Smooth muscle cell (in vitro differentiated cells): ENCODE results near the gene RFX2. TPM values are rescaled to one million over a fixed set of nuclear protein-coding genes. Genes with fewer than 3 reads are reported as not detected.
"Not testable (repeated sequence)": the region's sequence is repeated elsewhere in the genome, so short reads cannot be mapped to it uniquely, and the experiment has no call there.

ENCODE experiments used
- DNase-seq: peaks from one replicate; lab custom pipeline; 2025; ENCODE audit not compliant: unreplicated experiment; lab: John Stamatoyannopoulos, UW
- H2AFZ ChIP-seq: fragments of 200-600 bp; sonication (generic); 2 replicates; pipeline ENCODE4 v1.6.0; 2016; ENCODE audit warnings: antibody characterized with exemption, low read depth, mild to moderate bottlenecking
- H3F3A ChIP-seq: fragments of 200-600 bp; sonication (generic); 2 replicates; pipeline ENCODE4 v1.6.0; 2017; ENCODE audit warnings: antibody characterized with exemption, low read depth
- H3K27ac ChIP-seq: fragments of 200-600 bp; sonication (generic); 2 replicates; pipeline ENCODE4 v1.5.1; 2016; ENCODE audit warnings: low read depth, mild to moderate bottlenecking
- H3K27me3 ChIP-seq: fragments of 200-600 bp; sonication (generic); 2 replicates; pipeline ENCODE4 v1.6.1; 2016; ENCODE audit warnings: low read depth, mild to moderate bottlenecking
- H3K36me3 ChIP-seq: fragments of 200-600 bp; sonication (generic); 2 replicates; pipeline ENCODE4 v1.5.1; 2016; ENCODE audit warnings: low read depth
- H3K4me1 ChIP-seq: fragments of 200-600 bp; sonication (generic); 2 replicates; pipeline ENCODE4 v1.5.1; 2016; ENCODE audit warnings: low read depth
- H3K4me2 ChIP-seq: fragments of 200-600 bp; sonication (generic); 2 replicates; pipeline ENCODE4 v1.6.0; 2016; ENCODE audit warnings: mild to moderate bottlenecking
- H3K4me3 ChIP-seq: fragments of 200-600 bp; sonication (generic); 2 replicates; pipeline ENCODE4 v1.5.1; 2016; ENCODE audit warnings: mild to moderate bottlenecking
- H3K79me2 ChIP-seq: fragments of 200-600 bp; sonication (generic); 2 replicates; pipeline ENCODE4 v1.6.0; 2016; ENCODE audit warnings: low read depth, mild to moderate bottlenecking
- H3K9ac ChIP-seq: fragments of 200-600 bp; sonication (generic); 2 replicates; pipeline ENCODE4 v1.6.0; 2016; ENCODE audit warnings: low read depth
- H3K9me3 ChIP-seq: fragments of 200-600 bp; sonication (generic); replicated peaks from 2 replicates; pipeline ENCODE4 v1.5.1; 2016; ENCODE audit warnings: low read depth
- H4K20me1 ChIP-seq: fragments of 200-600 bp; sonication (generic); 2 replicates; pipeline ENCODE4 v1.6.0; 2016; ENCODE audit warnings: low read depth
- WGBS: methylation state at CpG from one replicate; pipeline ENCODE4 v1.1.7; 2016; ENCODE audit warnings: low lambda C conversion rate; 5-methylcytosine and 5-hydroxymethylcytosine counted together
- polyA plus RNA-seq: library from polyadenylated mRNA; unstranded; fragments of >200 nt; fragmentation: Nextera tagmentation; extraction: Ambion mirVana; gene quantifications from 2 replicates; pipeline ENCODE4 v1.2.1, GENCODE V29; 2016
- total RNA-seq: library from RNA; depleted of rRNA; stranded (reverse); fragments of >200 nt; gene quantifications from 2 replicates; pipeline ENCODE4 v1.2.3, GENCODE V29; 2014
- TF ChIP-seq, protein P1 (sequence below): fragments of 200-600 bp; sonication (generic); IDR thresholded peaks from 2 replicates; pipeline ENCODE4 v1.5.1; 2017; ENCODE audit warnings: borderline replicate concordance, mild to moderate bottlenecking, antibody characterized with exemption; ENCODE audit not compliant: insufficient read depth, poor library complexity, severe bottlenecking

Gene RFX2
- total and polyA plus RNA-seq, 2 experiments from 2014 or later, result 4.7 to 7.5 TPM

DNA sequence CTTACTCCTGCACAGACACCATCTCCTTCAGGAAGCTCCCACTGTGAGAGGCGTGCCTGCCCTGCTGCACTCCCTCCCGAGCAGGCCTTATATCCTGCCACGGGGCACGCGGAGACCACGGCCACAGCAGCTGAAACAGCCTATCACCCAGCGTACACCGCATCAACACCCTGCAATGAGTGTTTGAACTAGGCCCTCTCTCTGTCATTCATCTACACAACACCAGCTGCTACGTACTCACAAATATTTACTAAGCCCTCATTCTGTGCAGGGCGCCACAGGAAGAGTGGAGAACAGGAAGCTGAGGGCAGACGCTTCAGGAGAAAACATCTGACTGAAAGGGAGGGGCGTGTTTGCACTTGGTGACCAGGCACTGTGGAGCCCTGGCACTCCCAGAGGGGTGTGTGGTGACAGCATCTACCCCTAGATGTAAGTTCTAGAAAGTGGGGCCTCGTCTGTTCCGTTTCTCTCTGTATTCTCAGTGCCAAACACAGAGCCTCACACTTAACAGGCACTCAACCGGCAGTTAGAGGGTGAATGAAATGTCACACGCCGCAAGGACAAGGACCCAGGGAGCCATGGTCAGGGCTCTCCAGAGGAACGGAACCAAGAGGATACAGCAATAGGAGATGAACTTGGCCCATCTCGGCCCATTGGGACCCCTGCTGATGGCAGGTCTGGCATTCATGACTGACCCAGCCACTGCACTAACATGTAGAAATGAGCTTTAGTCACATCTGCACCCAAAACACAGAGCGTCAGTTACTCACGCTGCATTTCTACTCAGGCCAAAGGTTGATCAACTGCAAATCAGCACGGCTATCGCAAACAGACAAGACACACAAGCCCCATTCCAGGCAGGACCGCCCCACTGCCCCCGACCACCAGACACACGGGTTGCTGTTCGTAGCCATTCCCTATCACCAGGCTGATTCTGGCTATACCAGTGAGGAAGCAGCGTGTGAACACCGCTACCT lies 148.0 kb downstream of the RFX2 start:
- Histone ChIP-seq H3K27ac (no peak overlapping the region), H4K20me1 (peaks cover 100% of the 10 kb centered on the region)

DNA sequence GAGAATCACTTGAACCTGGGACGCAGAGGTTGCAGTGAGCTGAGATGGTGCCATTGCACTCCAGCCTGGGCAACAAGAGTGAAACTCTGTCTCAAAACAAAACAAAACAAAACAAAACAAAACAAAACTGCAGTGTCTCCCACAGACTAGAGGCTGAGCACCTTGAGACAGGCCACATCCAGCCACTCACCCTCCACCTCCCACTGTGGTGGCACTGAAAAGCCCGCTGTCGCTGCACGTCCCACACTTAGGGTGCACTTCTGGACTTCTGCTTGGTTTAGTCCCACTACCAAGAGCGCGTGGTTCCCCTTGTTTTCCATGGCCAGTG lies 148.7 kb downstream of the RFX2 start:
- not testable (repeated sequence) for H3K4me3 ChIP-seq, DNase-seq, H3K4me2 ChIP-seq, H3K27ac ChIP-seq, H3K9me3 ChIP-seq, H3F3A ChIP-seq, H3K4me1 ChIP-seq, H3K9ac ChIP-seq, H3K36me3 ChIP-seq, H2AFZ ChIP-seq, H3K27me3 ChIP-seq
- 88% methylated on average over 6 of the region's 6 CpGs for WGBS
- peaks cover 100% of the 10 kb centered on the region for H4K20me1 ChIP-seq
- H3K79me2 ChIP-seq, result peaks cover 89% of the 10 kb centered on the region

More for the DNA sequence above, 148.0 kb downstream of the RFX2 start:
- H3F3A ChIP-seq, result no peaks in the 10 kb centered on the region
- no peak overlapping the region for H3K9ac ChIP-seq
- TF ChIP-seq, protein P1, sequence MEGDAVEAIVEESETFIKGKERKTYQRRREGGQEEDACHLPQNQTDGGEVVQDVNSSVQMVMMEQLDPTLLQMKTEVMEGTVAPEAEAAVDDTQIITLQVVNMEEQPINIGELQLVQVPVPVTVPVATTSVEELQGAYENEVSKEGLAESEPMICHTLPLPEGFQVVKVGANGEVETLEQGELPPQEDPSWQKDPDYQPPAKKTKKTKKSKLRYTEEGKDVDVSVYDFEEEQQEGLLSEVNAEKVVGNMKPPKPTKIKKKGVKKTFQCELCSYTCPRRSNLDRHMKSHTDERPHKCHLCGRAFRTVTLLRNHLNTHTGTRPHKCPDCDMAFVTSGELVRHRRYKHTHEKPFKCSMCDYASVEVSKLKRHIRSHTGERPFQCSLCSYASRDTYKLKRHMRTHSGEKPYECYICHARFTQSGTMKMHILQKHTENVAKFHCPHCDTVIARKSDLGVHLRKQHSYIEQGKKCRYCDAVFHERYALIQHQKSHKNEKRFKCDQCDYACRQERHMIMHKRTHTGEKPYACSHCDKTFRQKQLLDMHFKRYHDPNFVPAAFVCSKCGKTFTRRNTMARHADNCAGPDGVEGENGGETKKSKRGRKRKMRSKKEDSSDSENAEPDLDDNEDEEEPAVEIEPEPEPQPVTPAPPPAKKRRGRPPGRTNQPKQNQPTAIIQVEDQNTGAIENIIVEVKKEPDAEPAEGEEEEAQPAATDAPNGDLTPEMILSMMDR, result no peak
- H3K9me3 ChIP-seq, result no peaks in the 10 kb centered on the region
- 75% methylated on average over 29 of the region's 29 CpGs for WGBS
- H3K4me2 ChIP-seq, result no peak overlapping the region
- no peak for DNase-seq
- no peak overlapping the region for H3K4me3 ChIP-seq
- H2AFZ ChIP-seq, result no peak overlapping the region
- H3K36me3 ChIP-seq, result no peaks in the 10 kb centered on the region
- H3K27me3 ChIP-seq, result no peaks in the 10 kb centered on the region
- H3K4me1 ChIP-seq, result no peaks in the 10 kb centered on the region
- H3K79me2 ChIP-seq, result peaks cover 90% of the 10 kb centered on the region

DNA sequence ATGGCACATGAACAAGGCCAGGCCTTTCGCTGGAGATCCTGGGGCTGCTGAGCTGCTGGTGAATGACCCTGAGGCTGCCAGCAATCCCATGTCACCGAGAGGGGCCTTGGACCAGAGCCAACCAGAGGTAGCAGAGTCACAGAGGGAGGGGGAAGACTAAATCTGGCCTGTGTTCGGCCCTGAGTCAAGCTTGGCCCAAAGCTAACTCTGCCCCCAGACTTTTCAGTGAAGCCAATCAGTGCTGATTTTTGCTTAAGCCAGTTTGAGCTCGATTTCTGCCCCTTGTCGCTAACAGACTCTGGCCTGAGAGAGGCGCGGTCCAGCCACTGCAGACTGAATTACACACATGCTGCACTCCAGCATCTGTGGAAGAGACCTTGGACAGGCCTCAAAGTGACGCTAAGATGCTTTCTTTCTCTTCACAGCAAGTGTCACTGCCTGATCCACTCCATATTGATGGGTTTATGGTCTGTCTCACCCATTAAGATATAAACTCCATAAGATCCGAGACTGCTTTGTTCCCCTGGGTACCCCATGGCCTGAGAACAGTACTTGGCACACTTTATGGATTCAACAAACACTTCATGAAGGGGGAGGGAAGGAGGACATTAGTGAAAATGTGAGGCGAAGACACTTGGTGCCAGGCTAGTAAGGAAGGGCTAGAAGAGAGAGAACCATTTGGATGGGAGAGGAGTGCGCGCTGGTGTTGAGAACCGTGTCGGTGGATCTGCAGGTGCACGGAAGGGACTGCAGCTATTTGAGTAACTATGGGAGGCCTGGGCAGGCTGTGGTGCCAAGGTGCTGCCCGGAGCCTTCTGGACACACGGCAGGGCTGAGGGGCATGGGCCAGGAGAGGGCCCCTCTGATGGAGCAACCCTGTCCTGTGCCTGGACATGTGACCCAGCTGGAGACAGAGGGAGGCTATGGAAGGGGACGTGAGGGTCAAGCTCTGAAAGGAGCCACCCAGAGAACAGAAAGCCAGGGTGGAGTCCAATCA lies 150.0 kb downstream of the RFX2 start:
- no peak for DNase-seq
- WGBS, result 82% methylated on average over 18 of the region's 18 CpGs
- no peaks in the 10 kb centered on the region for H3K9me3 ChIP-seq
- H3K4me1 ChIP-seq, result peaks cover 2% of the 10 kb centered on the region
- H3K27me3 ChIP-seq, result no peaks in the 10 kb centered on the region
- H4K20me1 ChIP-seq, result peaks cover 100% of the 10 kb centered on the region
- peaks cover 90% of the 10 kb centered on the region for H3K79me2 ChIP-seq
- H3K4me3 ChIP-seq, result no peak overlapping the region
- H2AFZ ChIP-seq, result no peak overlapping the region
- no peak overlapping the region for H3K27ac ChIP-seq
- no peak overlapping the region for H3K4me2 ChIP-seq
- H3K9ac ChIP-seq, result no peak overlapping the region
- peaks cover 4% of the 10 kb centered on the region for H3F3A ChIP-seq
- no peaks in the 10 kb centered on the region for H3K36me3 ChIP-seq
- TF ChIP-seq, protein P1, result no peak
